Endothelial cell of umbilical vein (primary cell): ENCODE data around the gene LIPM.

ENCODE experiments used
- CTCF ChIP-seq, 2 donors: IDR thresholded peaks; 1 replicate in 1 of 2; 2 replicates in 1 of 2; pipeline ENCODE4 v1.5.1; 2011; ENCODE audit warnings: low read length in 2 of 2, mild to moderate bottlenecking in 2 of 2, moderate library complexity in 2 of 2, control low read depth in 1 of 2, inconsistent platforms in 1 of 2, low read depth in 1 of 2; ENCODE audit not compliant: insufficient read depth in 1 of 2; ENCODE audit errors: extremely low read depth in 1 of 2
- EZH2 ChIP-seq: IDR thresholded peaks from 2 replicates; pipeline ENCODE4 v1.6.1; 2012; ENCODE audit warnings: borderline replicate concordance, low read depth, mild to moderate bottlenecking, moderate library complexity, low read length, inconsistent platforms; ENCODE audit not compliant: severe bottlenecking
- GATA2 ChIP-seq: IDR thresholded peaks from 2 replicates; pipeline ENCODE4 v1.7.0; 2011; ENCODE audit warnings: low read depth, mild to moderate bottlenecking, moderate library complexity, mixed read lengths, low read length; ENCODE audit not compliant: insufficient read length, insufficient read depth
- JUN ChIP-seq: IDR thresholded peaks from 2 replicates; pipeline ENCODE4 v1.6.1; 2011; ENCODE audit warnings: borderline replicate concordance, low read depth; ENCODE audit not compliant: insufficient read length, insufficient read depth
- MAX ChIP-seq: IDR thresholded peaks from 2 replicates; pipeline ENCODE4 v1.6.1; 2011; ENCODE audit not compliant: insufficient read depth, insufficient read length
- MYC ChIP-seq: IDR thresholded peaks from one replicate; pipeline ENCODE4 v1.6.1; 2011; ENCODE audit warnings: mild to moderate bottlenecking, low read depth, low read length
- POLR2A ChIP-seq: IDR thresholded peaks from 2 replicates; pipeline ENCODE4 v1.6.1; 2012; ENCODE audit warnings: low read depth, mild to moderate bottlenecking, control low read depth, low read length
- POLR2AphosphoS5 ChIP-seq: IDR thresholded peaks from 2 replicates; pipeline ENCODE4 v1.6.1; 2012; ENCODE audit warnings: low read depth, mild to moderate bottlenecking, control low read depth, low read length, moderate library complexity; ENCODE audit not compliant: insufficient read depth

- no peak for TF ChIP-seq CTCF (IDR thresholded peaks at IDR 0.05; ENCODE audit: extremely low read depth in 1 of 2, insufficient read depth in 1 of 2, low read depth in 1 of 2, low read length in 2 of 2)
- TF ChIP-seq POLR2A: no peak
- TF ChIP-seq MYC: no peak
- TF ChIP-seq MAX: no peak
- TF ChIP-seq JUN: no peak
- no peak for TF ChIP-seq POLR2AphosphoS5
- TF ChIP-seq GATA2: no peak
- TF ChIP-seq EZH2: no peak
These were observed 16.8 kb downstream of the LIPM start for GRCh38 chr10:88819290-88819689.
